ENCODE results near the gene OR10V1. TPM values are rescaled to one million over a fixed set of nuclear protein-coding genes. Genes with fewer than 3 reads are reported as not detected.
A peak's percentile ranks its signal among the peaks of the same experiment; 100 is the strongest.
"Not testable (repeated sequence)": the region's sequence is repeated elsewhere in the genome, so short reads cannot be mapped to it uniquely, and the experiment has no call there.

The OR10V1 gene
- total RNA-seq, 1 experiment from 2014 or later, result not detected

GRCh38 chr11:59710136-59710847, 3.4 kb downstream of the OR10V1 start:
- DNase-seq (ENCODE audit: low spot score), result no peak

GRCh38 chr11:59708537-59708936, 5.1 kb downstream of the OR10V1 start:
- DNase-seq (ENCODE audit: low spot score), result no peak

GRCh38 chr11:59707371-59707770, 6.3 kb downstream of the OR10V1 start:
- DNase-seq (ENCODE audit: low spot score), result no peak

GRCh38 chr11:59706518-59707285, 6.9 kb downstream of the OR10V1 start:
- peak; percentile 87 for DNase-seq (ENCODE audit: low spot score)

GRCh38 chr11:59705294-59705693, 8.4 kb downstream of the OR10V1 start:
- no peak for DNase-seq (ENCODE audit: low spot score)

- DNase-seq (ENCODE audit: low spot score), result not testable (repeated sequence)
These were observed 10.1 kb downstream of the OR10V1 start for GRCh38 chr11:59703515-59703914.

- DNase-seq (ENCODE audit: low spot score), result not testable (repeated sequence)
These were observed 13.5 kb downstream of the OR10V1 start for GRCh38 chr11:59700157-59700556.

- no peak for DNase-seq (ENCODE audit: low spot score)
These were observed 15.1 kb downstream of the OR10V1 start for GRCh38 chr11:59698506-59698905.

GRCh38 chr11:59692915-59693314, 20.7 kb downstream of the OR10V1 start:
- DNase-seq (ENCODE audit: low spot score), result no peak

- DNase-seq (ENCODE audit: low spot score), result no peak
These were observed 22.5 kb downstream of the OR10V1 start for GRCh38 chr11:59691156-59691555.

GRCh38 chr11:59689015-59689414, 24.6 kb downstream of the OR10V1 start:
- DNase-seq (ENCODE audit: low spot score), result no peak

GRCh38 chr11:59681260-59681725, 32.4 kb downstream of the OR10V1 start:
- not testable (repeated sequence) for DNase-seq (ENCODE audit: low spot score)

- peak; percentile 68 for DNase-seq (ENCODE audit: low spot score)
These were observed 33.1 kb downstream of the OR10V1 start for GRCh38 chr11:59680287-59681154.

GRCh38 chr11:59679347-59679746, 34.3 kb downstream of the OR10V1 start:
- DNase-seq (ENCODE audit: low spot score), result no peak

- DNase-seq (ENCODE audit: low spot score), result no peak
These were observed 34.9 kb downstream of the OR10V1 start for GRCh38 chr11:59678813-59679165.

GRCh38 chr11:59678118-59678812, 35.4 kb downstream of the OR10V1 start:
- no peak for DNase-seq (ENCODE audit: low spot score)

GRCh38 chr11:59676205-59676604, 37.4 kb downstream of the OR10V1 start:
- no peak for DNase-seq (ENCODE audit: low spot score)

GRCh38 chr11:59674291-59674690, 39.4 kb downstream of the OR10V1 start:
- no peak for DNase-seq (ENCODE audit: low spot score)

GRCh38 chr11:59673291-59673690, 40.4 kb downstream of the OR10V1 start:
- no peak for DNase-seq (ENCODE audit: low spot score)

GRCh38 chr11:59671471-59671870, 42.2 kb downstream of the OR10V1 start:
- no peak for DNase-seq (ENCODE audit: low spot score)

- DNase-seq (ENCODE audit: low spot score), result no peak
These were observed 44.0 kb downstream of the OR10V1 start for GRCh38 chr11:59669611-59670009.
